IPS DF 6.9 (cell line): ENCODE data around the gene IGFALS.

ENCODE experiments used
- DNase-seq: peaks from one replicate; pipeline ENCODE4 v3.0.0-alpha.2; 2013; ENCODE audit warnings: low read depth, low spot score
- H3K27ac ChIP-seq: one replicate; pipeline ENCODE4 v1.5.1; 2013; ENCODE audit warnings: low read length, control low read depth
- H3K27me3 ChIP-seq: 2 replicates; pipeline ENCODE4 v1.6.1; 2013; ENCODE audit warnings: mild to moderate bottlenecking, low read length; ENCODE audit not compliant: control insufficient read depth, insufficient read depth
- H3K36me3 ChIP-seq: 2 replicates; pipeline ENCODE4 v1.6.1; 2013; ENCODE audit warnings: low read length; ENCODE audit not compliant: control insufficient read depth, insufficient read depth
- H3K4me1 ChIP-seq: 2 replicates; pipeline ENCODE4 v1.6.1; 2013; ENCODE audit warnings: low read length; ENCODE audit not compliant: control insufficient read depth, insufficient read depth
- H3K4me3 ChIP-seq: 2 replicates; pipeline ENCODE4 v1.5.1; 2013; ENCODE audit warnings: mild to moderate bottlenecking, low read length
- H3K9me3 ChIP-seq: 2 replicates; pipeline ENCODE4 v1.6.1; 2013; ENCODE audit warnings: low read length, inconsistent platforms; ENCODE audit not compliant: control insufficient read depth, insufficient read depth
- WGBS: extraction: QIAGEN DNeasy Blood & Tissue Kit; methylation state at CpG from one replicate; pipeline ENCODE4 v1.1.7; 2013; ENCODE audit warnings: mixed read lengths, missing lambda C conversion rate; ENCODE audit not compliant: insufficient read length, insufficient coverage; 5-methylcytosine and 5-hydroxymethylcytosine counted together

IGFALS gene

DNA sequence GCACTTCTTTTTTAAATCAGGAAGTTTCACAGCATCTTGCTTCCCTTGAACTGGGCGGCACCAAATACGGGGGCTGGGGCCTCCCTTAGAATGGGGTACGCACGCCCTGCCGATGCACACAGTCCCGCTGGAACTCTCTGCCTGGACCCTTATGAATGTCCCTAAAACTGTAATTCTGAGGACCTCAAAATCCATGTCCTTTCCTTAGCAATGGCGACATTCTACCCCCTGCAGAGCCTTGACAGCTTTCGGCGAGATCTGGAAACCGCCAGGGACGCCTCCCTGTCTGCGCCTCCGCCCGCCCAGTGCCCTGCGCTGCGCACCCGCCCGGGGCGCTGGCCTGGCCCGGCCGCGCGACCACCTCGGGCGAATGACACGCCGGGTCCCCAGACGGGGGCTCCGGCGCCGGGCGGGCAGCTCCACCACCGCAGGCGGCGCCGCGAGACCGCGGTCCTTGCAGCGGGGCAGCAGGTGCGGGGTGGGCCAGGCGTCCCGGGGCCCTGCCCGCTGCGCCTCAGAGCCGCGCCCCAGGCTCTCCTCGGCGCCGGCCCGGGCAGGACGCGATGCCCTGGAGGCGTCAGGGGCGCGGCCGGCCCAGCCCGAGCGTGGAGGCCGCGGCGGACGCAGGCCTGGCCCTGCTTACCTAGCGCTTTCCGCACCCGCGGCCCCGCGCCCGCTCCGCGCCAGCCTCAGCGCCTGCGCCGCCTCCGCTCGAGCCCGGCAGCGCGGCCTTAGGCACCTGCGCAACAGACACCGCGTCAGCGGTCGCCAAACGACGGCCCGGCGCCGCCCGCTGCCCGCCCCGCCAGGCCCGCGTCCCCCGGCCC lies 32.6 kb upstream of the IGFALS start:
- H3K36me3 ChIP-seq = 0 out of 2 replicates have a peak, but pooled peaks cover 3% of the 10 kb centered on the region
- H3K4me3 ChIP-seq = peak overlapping the region; percentile 94
- no peaks in the 10 kb centered on the region for H3K9me3 ChIP-seq
- DNase-seq = no peak
- no peaks in the 10 kb centered on the region for H3K27me3 ChIP-seq
- H3K27ac ChIP-seq = no peak overlapping the region
- no CpG with 5 or more reads among the region's 96 CpGs for WGBS
- H3K4me1 ChIP-seq = peaks cover 2% of the 10 kb centered on the region; the same call in 1 of the 2 replicates

DNA sequence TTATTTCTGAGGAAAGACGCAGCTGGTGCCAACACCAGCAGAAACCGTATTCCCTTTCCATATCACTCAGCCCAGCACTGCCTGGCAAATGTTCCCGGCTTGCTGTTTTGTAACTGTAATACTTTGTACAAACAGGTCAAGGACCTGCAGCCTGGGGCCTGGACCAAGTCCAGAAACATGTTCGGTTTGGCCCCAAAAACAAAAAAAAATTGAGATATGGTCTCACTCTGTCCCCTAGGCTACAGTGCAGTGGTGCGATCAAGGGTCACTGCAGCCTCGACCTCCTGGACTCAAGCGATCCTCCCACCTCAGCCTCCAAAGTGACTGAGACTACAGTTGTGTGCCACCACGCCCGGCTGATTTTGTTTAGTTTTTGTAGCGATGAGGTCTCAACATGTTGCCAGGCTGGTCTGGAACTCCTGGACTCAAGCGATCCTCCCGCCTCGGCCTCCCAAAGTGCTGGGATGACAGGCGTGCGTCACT lies 31.9 kb upstream of the IGFALS start:
- H3K27ac ChIP-seq = no peak overlapping the region
- no peaks in the 10 kb centered on the region for H3K27me3 ChIP-seq
- DNase-seq = no peak
- H3K4me1 ChIP-seq = peaks cover 2% of the 10 kb centered on the region; the same call in 1 of the 2 replicates
- no peaks in the 10 kb centered on the region for H3K9me3 ChIP-seq
- H3K4me3 ChIP-seq = no peak overlapping the region; the same call in 1 of the 2 replicates
- H3K36me3 ChIP-seq = 0 out of 2 replicates have a peak, but pooled peaks cover 3% of the 10 kb centered on the region
- no CpG with 5 or more reads among the region's 15 CpGs for WGBS

GRCh38 chr16:1823821-1824220 lies 30.3 kb upstream of the IGFALS start:
- Histone ChIP-seq H3K9me3 (no peaks in the 10 kb centered on the region), H3K27me3 (no peaks in the 10 kb centered on the region), H3K27ac (no peak overlapping the region), H3K4me3 (no peak overlapping the region), H3K4me1 (peaks cover 2% of the 10 kb centered on the region; the same call in 1 of the 2 replicates), H3K36me3 (peaks cover 8% of the 10 kb centered on the region; the same call in 1 of the 2 replicates)
- DNase-seq = no peak
- whole genome bisulfite sequencing = no CpG with 5 or more reads among the region's 9 CpGs

DNA sequence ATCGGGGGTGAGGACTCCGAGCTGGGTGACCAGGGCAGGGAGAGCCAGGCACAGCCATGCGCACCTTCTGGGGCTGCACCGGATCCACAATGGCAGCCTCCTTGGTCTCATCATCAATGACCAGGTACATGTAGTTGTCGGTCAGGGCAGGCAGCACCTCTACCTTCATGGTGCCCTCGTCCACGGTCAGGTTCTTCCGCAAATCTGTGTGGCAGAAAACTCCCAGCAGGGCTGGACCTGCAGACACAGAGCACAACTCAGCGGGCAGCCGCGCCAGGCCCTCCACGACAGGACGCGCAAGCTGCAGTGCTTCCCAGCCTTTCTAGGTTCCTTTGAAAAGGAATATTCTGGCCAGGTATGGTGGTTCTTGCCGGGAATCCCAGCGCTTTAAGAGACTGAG lies 29.3 kb upstream of the IGFALS start:
- Histone ChIP-seq H3K9me3 (no peaks in the 10 kb centered on the region), H3K27ac (no peak overlapping the region), H3K4me1 (peaks cover 2% of the 10 kb centered on the region; the same call in 1 of the 2 replicates), H3K27me3 (no peaks in the 10 kb centered on the region), H3K36me3 (peaks cover 8% of the 10 kb centered on the region; the same call in 1 of the 2 replicates), H3K4me3 (no peak overlapping the region)
- no CpG with 5 or more reads among the region's 16 CpGs for WGBS
- DNase-seq = no peak

DNA sequence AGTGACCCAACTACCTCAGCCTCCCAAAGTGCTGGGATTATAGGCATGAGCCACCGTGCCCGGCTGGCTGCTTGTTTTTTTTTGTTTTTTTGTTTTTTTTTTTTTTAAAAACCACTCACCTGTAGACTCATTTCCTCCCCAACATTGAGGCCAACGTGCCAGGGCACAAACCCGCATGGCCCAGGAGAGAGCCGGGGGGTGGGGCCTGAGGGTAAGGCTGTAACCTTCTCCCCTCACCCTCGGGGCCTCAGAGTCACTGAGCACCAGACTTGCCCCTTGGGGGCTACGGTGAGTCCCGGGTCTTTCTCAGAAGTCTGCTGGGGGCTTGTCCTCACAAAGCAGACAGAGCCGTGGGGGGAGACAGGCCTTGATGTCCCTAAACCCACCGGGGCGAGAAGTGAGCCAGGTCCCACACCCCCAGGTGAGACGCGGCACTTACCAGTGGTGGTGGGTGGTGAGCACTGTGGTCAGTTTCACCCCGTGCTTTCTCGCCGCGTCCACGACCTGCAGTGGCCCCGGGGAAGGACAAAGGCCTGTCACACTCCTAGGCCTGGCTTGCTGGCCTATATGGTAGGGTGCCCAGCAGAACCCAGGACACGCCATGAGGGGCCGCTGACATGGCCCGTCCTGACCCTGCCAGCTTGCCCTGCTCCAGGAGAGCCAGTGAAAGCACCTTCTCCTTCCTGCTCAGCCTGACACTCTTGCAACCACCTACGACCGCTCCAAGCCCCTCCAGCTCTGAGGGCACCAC lies 28.5 kb upstream of the IGFALS start:
- no peak overlapping the region for H3K4me3 ChIP-seq
- DNase-seq = no peak
- no peaks in the 10 kb centered on the region for H3K9me3 ChIP-seq
- H3K4me1 ChIP-seq = peaks cover 2% of the 10 kb centered on the region; the same call in 1 of the 2 replicates
- peaks cover 8% of the 10 kb centered on the region; the same call in 1 of the 2 replicates for H3K36me3 ChIP-seq
- H3K27me3 ChIP-seq = no peaks in the 10 kb centered on the region
- WGBS = no CpG with 5 or more reads among the region's 24 CpGs
- no peak overlapping the region for H3K27ac ChIP-seq

GRCh38 chr16:1820946-1821290 lies 27.4 kb upstream of the IGFALS start:
- DNase-seq = no peak
- Histone ChIP-seq H3K4me1 (peaks cover 2% of the 10 kb centered on the region; the same call in 1 of the 2 replicates), H3K4me3 (no peak overlapping the region), H3K9me3 (no peaks in the 10 kb centered on the region), H3K27ac (no peak overlapping the region), H3K36me3 (peaks cover 14% of the 10 kb centered on the region; the same call in 1 of the 2 replicates), H3K27me3 (no peaks in the 10 kb centered on the region)
- no CpG with 5 or more reads among the region's 12 CpGs for WGBS

GRCh38 chr16:1820096-1820945 lies 26.8 kb upstream of the IGFALS start:
- Histone ChIP-seq H3K9me3 (no peaks in the 10 kb centered on the region), H3K27me3 (no peaks in the 10 kb centered on the region), H3K36me3 (peaks cover 17% of the 10 kb centered on the region; the same call in 1 of the 2 replicates), H3K27ac (no peak overlapping the region), H3K4me3 (no peak overlapping the region), H3K4me1 (no peaks in the 10 kb centered on the region)
- no CpG with 5 or more reads among the region's 25 CpGs for WGBS
- no peak for DNase-seq

- DNase-seq = no peak
- Histone ChIP-seq H3K36me3 (peaks cover 17% of the 10 kb centered on the region; the same call in 1 of the 2 replicates), H3K4me3 (no peak overlapping the region), H3K9me3 (no peaks in the 10 kb centered on the region), H3K27ac (no peak overlapping the region), H3K27me3 (no peaks in the 10 kb centered on the region), H3K4me1 (no peaks in the 10 kb centered on the region)
- no CpG with 5 or more reads among the region's 15 CpGs for WGBS
These were observed 26.1 kb upstream of the IGFALS start for GRCh38 chr16:1819611-1820010.

DNA sequence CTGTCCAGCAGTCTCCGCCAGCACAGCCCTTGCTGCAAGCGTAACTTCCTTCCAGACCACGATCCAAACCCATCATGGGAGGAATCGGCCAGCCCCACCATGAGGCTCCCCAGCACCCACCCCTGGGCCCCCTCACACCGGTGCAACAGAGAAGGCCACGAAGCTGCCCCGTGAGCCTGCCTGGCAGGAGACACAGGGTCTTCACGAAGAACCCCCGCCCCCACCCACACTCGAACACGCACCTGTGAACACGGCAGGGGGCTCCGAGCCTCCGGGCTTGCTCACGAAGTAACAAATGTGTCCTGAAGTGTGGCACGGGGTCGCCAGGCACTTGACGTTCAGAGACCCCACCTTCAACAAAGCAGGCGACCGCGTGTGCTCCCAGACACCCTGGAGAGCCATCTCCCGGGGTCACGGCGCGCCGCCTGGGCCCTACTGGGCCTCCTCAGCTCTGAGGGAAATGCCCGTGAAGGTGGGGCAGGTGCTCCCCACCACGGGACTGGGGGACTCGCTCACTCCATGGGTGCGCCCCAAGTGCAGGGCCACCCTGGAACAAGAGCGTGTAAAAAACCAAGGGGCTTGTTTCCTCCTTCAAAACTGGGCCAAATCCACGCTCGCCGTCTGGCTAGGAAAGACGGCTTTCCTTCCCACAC lies 25.5 kb upstream of the IGFALS start:
- H3K27ac ChIP-seq = no peak overlapping the region
- H3K36me3 ChIP-seq = peaks cover 17% of the 10 kb centered on the region; the same call in 1 of the 2 replicates
- no peak overlapping the region for H3K4me3 ChIP-seq
- WGBS = no CpG with 5 or more reads among the region's 35 CpGs
- DNase-seq = no peak
- H3K27me3 ChIP-seq = no peaks in the 10 kb centered on the region
- no peaks in the 10 kb centered on the region for H3K4me1 ChIP-seq
- H3K9me3 ChIP-seq = no peaks in the 10 kb centered on the region
